ENCODE measurements around the gene VMP1. TPM values are rescaled to one million over a fixed set of nuclear protein-coding genes. Genes with fewer than 3 reads are reported as not detected.
"Not testable (repeated sequence)": the region's sequence is repeated elsewhere in the genome, so short reads cannot be mapped to it uniquely, and the experiment has no call there.

The VMP1 gene
- total and polyA plus RNA-seq, 2 of the 13 experiments (the other 11 are each of a cell fraction or from before 2014, with no cell fraction given): 186 to 271 TPM

DNA sequence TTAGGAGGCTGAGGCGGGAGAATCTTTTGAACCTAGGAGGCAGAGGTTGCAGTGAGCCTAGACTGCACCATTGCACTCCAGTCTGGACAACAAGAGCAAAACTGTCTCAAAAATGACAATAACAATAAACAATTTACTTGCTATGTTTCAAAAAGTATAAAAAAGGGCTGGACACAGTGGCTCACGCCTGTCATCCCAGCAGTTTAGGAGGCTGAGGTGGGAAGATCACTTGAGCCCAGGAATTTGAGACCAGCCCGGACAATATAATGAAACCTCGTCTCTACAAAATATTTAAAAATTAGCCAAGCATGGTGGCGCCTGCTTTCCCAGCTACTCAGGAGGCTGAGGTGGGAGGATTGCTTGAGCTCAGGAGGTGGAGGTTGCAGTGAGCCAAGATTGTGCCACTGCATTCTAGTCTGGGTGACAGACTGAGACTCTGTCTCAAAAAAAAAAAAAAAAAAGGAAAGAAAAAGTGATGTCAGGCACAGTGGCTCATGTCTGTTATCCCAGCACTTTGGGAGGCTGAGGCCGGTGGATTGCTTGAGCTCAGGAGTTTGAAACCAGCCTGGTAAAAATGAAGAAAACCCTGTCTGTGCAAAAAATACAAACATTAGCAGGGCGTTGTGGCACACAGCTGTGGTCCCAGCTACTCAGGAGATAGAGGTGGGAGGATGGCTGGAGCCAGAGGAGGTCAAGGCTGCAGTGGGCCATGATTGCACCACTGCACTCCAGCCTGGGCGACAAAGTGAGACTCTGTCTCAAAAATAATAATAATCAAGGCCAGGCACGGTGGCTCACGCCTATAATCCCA lies 146.7 kb downstream of the VMP1 start (continued):
- TF ChIP-seq GABPB1 (CRISPR knock-in tag; IDR thresholded peaks at IDR 0.05) (peak; percentile 38), PATZ1 (CRISPR knock-in tag; IDR thresholded peaks at IDR 0.05) (peak; percentile 79), YY1 (IDR thresholded peaks at IDR 0.05; ENCODE audit: insufficient read depth, insufficient replicate concordance, low read depth, low read length) (peak; percentile 51), RCOR2 (CRISPR knock-in tag; IDR thresholded peaks at IDR 0.05) (peak; percentile 55; the same call in 1 of the 2 replicates), LCORL (CRISPR knock-in tag; IDR thresholded peaks at IDR 0.05) (peak; percentile 33; the same call in 1 of the 2 replicates), HMG20A (CRISPR knock-in tag; IDR thresholded peaks at IDR 0.05; ENCODE audit: borderline replicate concordance) (peak; percentile 77), REST (IDR thresholded peaks at IDR 0.05; ENCODE audit: borderline replicate concordance in 1 of 2, low read depth in 1 of 2, low read length in 2 of 2) (peak in 1 of 2 experiments; percentile 24; a peak in 1 of 4 replicates), ZNF33B (CRISPR knock-in tag; IDR thresholded peaks at IDR 0.05) (peak; percentile 50; the same call in 1 of the 2 replicates), ZNF460 (CRISPR knock-in tag; IDR thresholded peaks at IDR 0.05; ENCODE audit: borderline replicate concordance) (peak; percentile 69; the same call in 1 of the 2 replicates), TEAD3 (CRISPR knock-in tag; optimal IDR thresholded peaks at IDR 0.05; ENCODE audit: borderline replicate concordance) (peak; percentile 81), STAT5B (CRISPR knock-in tag; IDR thresholded peaks at IDR 0.05) (peak; percentile 76; the same call in 1 of the 2 replicates), RFX3 (CRISPR knock-in tag; IDR thresholded peaks at IDR 0.05) (0 out of 2 replicates have a peak, but pooled peaks have one; percentile 11), KDM6A (CRISPR knock-in tag; IDR thresholded peaks at IDR 0.05; ENCODE audit: low read depth) (0 out of 2 replicates have a peak, but pooled peaks have one; percentile 14), AHR (CRISPR knock-in tag; IDR thresholded peaks at IDR 0.05) (0 out of 2 replicates have a peak, but pooled peaks have one; percentile 54), SP5 (CRISPR knock-in tag; IDR thresholded peaks at IDR 0.05; ENCODE audit: borderline replicate concordance, low read depth) (peak; percentile 62; the same call in 1 of the 2 replicates), DRAP1 (CRISPR knock-in tag; IDR thresholded peaks at IDR 0.05) (peak; percentile 54), FOXA1 (CRISPR knock-in tag; IDR thresholded peaks at IDR 0.05) (peak; percentile 47; the same call in 1 of the 2 replicates), MAFK (conservative IDR thresholded peaks at IDR 0.05 in 1 of 2, IDR thresholded peaks at IDR 0.05 in 1 of 2; ENCODE audit: low read length in 2 of 2) (0 out of 4 replicates have a peak, but pooled peaks of 1 of the 2 experiments have one; percentile 5), ZHX1 (CRISPR knock-in tag; IDR thresholded peaks at IDR 0.05; ENCODE audit: low read depth) (0 out of 2 replicates have a peak, but pooled peaks have one; percentile 24)
- not testable (repeated sequence) for TF ChIP-seq LCORL, FOXA1 (IDR thresholded peaks at IDR 0.05)
